NCI-H345 treated with DMSO at 0.1 percent for 48 hours (cell line): ENCODE data around the gene TRAF3.
A peak's percentile ranks its signal among the peaks of the same experiment; 100 is the strongest.

Experiments
- DNase-seq: peaks from one replicate; lab custom pipeline; 2025; ENCODE audit not compliant: unreplicated experiment; lab: John Stamatoyannopoulos, UW

TRAF3 gene

GRCh38 chr14:102776761-102777710, at the start of gene TRAF3:
TSS of gene TRAF3 (plus strand) at chr14:102777449. CDS start at chr14:102870202, 92,753 bp downstream.
- DNase-seq: no peak

GRCh38 chr14:102728501-102728900, 48.7 kb upstream of the TRAF3 start:
- no peak for DNase-seq

GRCh38 chr14:102729268-102729667, 48.0 kb upstream of the TRAF3 start:
- DNase-seq: no peak

- DNase-seq: no peak
Observed at GRCh38 chr14:102729825-102730224, 47.4 kb upstream of the TRAF3 start.

- no peak for DNase-seq
Observed at GRCh38 chr14:102731101-102731870, 46.0 kb upstream of the TRAF3 start.

GRCh38 chr14:102731871-102732800, 45.1 kb upstream of the TRAF3 start:
- no peak for DNase-seq

GRCh38 chr14:102732924-102733323, 44.3 kb upstream of the TRAF3 start:
- DNase-seq: no peak

GRCh38 chr14:102733326-102733725, 43.9 kb upstream of the TRAF3 start:
- DNase-seq: no peak

- no peak for DNase-seq
Observed at GRCh38 chr14:102734436-102734835, 42.8 kb upstream of the TRAF3 start.

- no peak for DNase-seq
Observed at GRCh38 chr14:102736956-102737355, 40.3 kb upstream of the TRAF3 start.

GRCh38 chr14:102737402-102738372, 39.6 kb upstream of the TRAF3 start:
- no peak for DNase-seq

GRCh38 chr14:102738373-102739189, 38.7 kb upstream of the TRAF3 start:
- no peak for DNase-seq

GRCh38 chr14:102739190-102739469, 38.1 kb upstream of the TRAF3 start:
- DNase-seq: no peak

- DNase-seq: no peak
Observed at GRCh38 chr14:102746634-102747438, 30.4 kb upstream of the TRAF3 start.

- DNase-seq: no peak
Observed at GRCh38 chr14:102748806-102749205, 28.4 kb upstream of the TRAF3 start.

GRCh38 chr14:102749393-102750305, 27.6 kb upstream of the TRAF3 start:
- DNase-seq: peak; percentile 5

GRCh38 chr14:102750376-102750775, 26.9 kb upstream of the TRAF3 start:
- DNase-seq: no peak
